ENCODE measurements around the gene IFT80.

- TF ChIP-seq, protein P1, sequence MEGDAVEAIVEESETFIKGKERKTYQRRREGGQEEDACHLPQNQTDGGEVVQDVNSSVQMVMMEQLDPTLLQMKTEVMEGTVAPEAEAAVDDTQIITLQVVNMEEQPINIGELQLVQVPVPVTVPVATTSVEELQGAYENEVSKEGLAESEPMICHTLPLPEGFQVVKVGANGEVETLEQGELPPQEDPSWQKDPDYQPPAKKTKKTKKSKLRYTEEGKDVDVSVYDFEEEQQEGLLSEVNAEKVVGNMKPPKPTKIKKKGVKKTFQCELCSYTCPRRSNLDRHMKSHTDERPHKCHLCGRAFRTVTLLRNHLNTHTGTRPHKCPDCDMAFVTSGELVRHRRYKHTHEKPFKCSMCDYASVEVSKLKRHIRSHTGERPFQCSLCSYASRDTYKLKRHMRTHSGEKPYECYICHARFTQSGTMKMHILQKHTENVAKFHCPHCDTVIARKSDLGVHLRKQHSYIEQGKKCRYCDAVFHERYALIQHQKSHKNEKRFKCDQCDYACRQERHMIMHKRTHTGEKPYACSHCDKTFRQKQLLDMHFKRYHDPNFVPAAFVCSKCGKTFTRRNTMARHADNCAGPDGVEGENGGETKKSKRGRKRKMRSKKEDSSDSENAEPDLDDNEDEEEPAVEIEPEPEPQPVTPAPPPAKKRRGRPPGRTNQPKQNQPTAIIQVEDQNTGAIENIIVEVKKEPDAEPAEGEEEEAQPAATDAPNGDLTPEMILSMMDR (IDR thresholded peaks at IDR 0.05; ENCODE audit: insufficient read depth, low read length, poor library complexity, severe bottlenecking), result no peak
- TF ChIP-seq EZH2phosphoT487 (conservative IDR thresholded peaks at IDR 0.05; ENCODE audit: low read length), result no peak
Observed at GRCh38 chr3:160291290-160291908, 107.6 kb downstream of the IFT80 start.
